HG02970 (cell line): ENCODE results near the gene SND1.
"Not testable (repeated sequence)": the region's sequence is repeated elsewhere in the genome, so short reads cannot be mapped to it uniquely, and the experiment has no call there.

Source experiments
- ATAC-seq: cut with Tn5 transposase; IDR thresholded peaks from one replicate; pipeline ENCODE4 v1.9.1; 2021; ENCODE audit warnings: mild to moderate bottlenecking, moderate library complexity, moderate number of reproducible peaks; ENCODE audit not compliant: unreplicated experiment, low FRiP score

SND1 gene

GRCh38 chr7:127943541-127944521, 291.8 kb downstream of the SND1 start:
- no peak for ATAC-seq

DNA sequence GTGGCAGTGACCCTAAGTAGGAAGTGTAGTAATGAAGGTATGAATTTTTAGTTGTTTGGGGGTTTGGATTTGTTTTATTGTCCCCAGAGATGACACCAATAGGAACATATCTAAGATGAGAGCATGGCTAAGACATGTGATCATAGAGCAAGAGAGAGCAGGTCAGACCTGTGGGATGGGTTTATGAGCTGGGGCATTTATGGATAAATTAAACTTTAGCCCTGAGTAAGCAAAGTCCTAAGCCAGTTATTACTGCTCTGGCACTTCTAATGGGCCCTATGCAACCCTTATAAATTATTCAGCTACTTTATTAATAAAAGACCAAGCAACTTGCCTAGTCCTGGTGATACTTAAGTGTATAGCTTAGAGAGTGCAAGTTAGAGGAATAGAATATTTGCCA, 294.1 kb downstream of the SND1 start:
- ATAC-seq = no peak

DNA sequence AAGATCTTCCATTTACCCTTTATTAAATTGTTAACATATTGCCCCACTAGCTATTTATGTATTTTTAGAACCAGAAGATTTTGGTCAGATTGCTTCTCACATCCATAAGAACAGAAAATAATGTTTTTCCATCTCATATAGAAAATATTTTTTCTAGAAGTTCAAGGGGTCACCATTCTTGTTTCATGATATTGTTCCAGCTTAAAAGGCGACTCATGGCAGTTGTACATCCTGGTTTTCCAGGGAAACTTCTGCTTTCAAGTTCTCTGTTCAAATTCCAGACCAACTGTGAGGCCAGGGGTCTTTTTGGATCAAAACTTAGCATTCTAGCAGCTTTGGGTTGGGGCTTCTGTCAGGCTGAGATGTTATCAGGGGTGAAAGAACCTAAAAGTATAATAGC, 294.9 kb downstream of the SND1 start:
- no peak for ATAC-seq

DNA sequence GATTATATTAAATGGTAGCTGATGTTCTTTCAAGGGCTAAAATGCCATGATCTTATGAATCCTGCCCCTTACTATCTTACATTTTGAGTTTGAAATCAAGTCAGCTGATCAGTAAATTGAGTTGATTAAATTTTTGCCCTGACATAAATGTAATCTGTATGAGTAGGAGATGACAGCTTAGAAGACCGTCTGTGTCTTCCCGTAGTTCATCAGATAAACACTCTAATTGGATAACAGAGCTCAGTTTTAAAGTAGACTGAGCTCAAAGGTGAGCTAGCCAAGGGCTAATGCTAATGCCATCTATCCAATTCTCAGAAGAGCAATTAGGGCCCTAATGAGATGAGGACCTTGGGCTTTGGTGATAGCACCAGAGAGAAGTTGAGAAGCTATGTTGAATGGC, 296.3 kb downstream of the SND1 start:
- no peak for ATAC-seq

GRCh38 chr7:127948930-127949329, 296.9 kb downstream of the SND1 start:
- ATAC-seq = no peak

GRCh38 chr7:127949769-127950222, 297.8 kb downstream of the SND1 start:
- ATAC-seq = no peak

- ATAC-seq = no peak
Observed at GRCh38 chr7:127950233-127950935, 298.4 kb downstream of the SND1 start.

DNA sequence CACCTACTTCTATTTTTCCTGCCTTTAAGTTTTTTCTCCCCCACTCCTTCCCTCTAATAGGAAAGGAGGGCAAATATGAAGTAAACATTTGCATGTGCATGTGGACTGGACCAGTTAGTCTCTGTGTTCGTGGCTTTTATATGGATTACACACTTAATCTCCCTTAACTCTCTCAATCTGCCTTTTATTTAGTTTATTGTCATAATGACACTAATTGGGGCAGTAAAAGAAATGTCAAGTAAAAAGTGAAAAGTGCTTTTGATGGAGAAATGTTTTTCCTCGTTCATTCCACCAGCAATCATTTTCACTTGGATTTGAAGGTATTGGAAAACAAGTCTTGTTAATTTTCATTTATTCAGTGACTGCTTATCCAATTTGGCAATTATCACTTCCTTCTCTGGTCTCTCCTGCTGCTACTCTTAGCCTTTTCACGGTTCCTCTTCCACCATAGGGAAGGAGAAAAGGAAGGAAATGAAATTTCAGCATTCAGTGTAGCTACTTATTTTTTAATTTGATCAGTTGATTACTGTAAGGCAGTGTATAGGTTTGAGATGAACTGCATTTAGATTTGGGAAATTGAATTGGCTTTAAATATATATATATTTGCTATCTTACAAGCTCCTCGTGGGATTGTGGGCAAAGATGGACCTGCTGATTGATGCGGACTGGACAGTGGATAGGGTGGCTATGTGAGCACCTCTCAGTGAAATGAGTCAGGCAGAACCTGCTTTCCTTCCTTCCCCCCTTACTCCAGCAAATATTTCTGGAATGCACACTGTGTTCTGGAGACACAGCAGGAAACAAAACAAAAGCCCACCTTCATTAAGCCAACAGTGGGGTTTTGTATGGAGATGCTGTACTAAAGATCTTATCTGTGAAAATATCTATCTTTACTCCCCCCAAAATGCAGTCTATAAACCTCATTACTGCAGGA, 301.7 kb downstream of the SND1 start:
- ATAC-seq = no peak

- ATAC-seq = no peak
Observed at GRCh38 chr7:127954357-127954748, 302.4 kb downstream of the SND1 start.

DNA sequence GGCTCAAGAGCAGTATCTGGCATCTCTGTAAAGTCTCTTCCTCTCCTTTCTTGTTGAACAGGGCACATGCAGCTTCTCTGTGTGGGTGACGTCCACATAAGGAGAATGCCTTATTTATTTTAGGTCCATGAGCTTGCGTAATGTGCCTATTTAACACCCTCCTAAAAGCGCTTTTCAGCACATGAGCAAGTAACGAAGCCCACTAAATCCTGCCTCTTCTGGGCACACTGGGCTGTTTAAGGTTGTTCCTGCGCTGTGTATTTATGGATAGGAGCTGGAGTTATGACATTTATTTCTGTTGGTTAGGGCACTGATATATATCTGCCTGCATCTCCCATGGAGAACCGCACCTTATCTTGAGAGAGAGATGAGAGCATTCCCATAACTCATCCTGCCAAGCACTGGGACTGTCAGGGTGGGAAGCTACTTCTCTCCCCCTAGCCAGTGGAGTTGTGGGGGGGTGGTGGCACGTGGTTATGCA, 303.1 kb downstream of the SND1 start:
- ATAC-seq = no peak

- no peak for ATAC-seq
Observed at GRCh38 chr7:127957886-127958285, 305.9 kb downstream of the SND1 start.

DNA sequence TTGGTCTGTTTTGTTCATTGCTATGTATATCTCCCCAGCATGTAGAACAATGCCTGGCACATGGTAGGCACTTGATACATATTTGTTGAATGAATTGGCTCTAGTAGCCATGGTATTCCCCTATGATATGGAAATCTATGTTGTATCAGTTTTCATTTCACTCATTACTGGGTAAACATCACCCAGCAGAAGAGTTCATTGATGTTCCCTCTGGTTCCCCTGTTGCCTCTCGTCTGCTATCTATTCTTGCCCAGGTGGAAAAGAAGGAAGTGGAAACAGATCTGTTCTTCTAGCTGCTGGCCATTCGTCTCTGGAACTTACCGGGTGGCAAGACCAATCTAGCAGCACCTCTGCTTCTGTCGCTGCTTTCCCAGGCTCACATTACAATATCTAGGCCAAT, 307.8 kb downstream of the SND1 start:
- no peak for ATAC-seq

DNA sequence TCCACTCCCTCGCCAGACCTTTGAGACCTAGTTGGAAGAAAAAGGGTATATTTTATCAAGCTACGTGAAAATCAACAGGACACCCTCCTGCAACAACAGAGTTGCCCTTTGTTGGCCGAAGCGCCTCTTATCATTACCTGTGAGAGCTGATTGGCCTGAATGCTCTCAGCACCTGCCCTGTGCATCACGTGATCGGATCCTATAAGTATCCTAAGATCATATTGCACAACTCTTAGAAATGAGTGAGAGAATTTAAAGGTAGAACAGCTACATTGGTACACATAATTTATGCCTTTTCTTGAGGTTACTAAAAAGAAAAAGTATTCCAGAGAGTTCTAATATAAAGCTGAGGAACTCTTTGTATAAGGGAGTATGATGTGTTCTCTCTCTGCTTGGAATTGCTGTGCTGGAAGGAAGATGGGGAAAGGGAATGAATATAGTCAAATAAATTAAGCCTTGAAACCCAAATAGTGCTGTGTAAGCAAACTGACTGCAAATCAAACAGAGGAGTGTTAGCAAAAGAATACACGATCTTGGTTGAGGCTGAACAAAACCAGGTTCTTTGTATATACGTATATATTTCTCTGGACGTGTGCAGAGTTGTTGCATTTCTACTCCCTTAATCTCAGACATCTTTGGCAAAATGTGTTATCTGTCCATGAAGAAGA, 309.9 kb downstream of the SND1 start:
- ATAC-seq = no peak

GRCh38 chr7:127962589-127963361, 310.8 kb downstream of the SND1 start:
- no peak for ATAC-seq

DNA sequence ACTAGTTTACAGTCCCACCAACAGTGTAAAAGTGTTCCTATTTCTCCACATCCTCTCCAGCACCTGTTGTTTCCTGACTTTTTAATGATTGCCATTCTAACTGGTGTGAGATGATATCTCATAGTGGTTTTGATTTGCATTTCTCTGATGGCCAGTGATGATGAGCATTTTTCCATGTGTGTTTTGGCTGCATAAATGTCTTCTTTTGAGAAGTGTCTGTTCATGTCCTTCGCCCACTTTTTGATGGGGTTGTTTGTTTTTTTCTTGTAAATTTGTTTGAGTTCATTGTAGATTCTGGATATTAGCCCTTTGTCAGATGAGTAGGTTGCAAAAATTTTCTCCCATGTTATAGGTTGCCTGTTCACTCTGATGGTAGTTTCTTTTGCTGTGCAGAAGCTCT, 311.9 kb downstream of the SND1 start:
- ATAC-seq = not testable (repeated sequence)

GRCh38 chr7:127967281-127967680, 315.3 kb downstream of the SND1 start:
- ATAC-seq = no peak

DNA sequence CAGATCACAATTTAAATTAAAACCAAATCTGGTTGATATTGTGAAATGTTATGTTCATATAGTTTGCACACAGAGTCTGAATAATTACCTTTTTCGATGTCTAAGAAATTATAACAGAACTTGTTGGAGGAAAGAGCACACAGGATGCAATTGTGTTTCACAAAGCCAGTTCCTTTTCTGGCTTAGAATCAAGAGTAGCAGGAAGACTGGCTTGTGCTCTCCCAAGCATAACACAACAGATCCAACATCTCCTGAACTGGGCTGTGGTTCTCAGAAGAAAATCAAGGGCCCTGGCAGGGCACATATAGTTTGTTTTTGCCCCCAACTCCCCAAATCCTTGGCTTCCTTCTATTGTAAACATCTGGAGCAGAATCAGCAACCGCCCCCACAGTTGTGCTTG, 316.6 kb downstream of the SND1 start:
- ATAC-seq = no peak

GRCh38 chr7:127973832-127974231, 321.8 kb downstream of the SND1 start:
- ATAC-seq = no peak

GRCh38 chr7:127974446-127975035, 322.5 kb downstream of the SND1 start:
- ATAC-seq = no peak
